Breast epithelium (tissue), 4 donors: ENCODE results near the gene VSTM2B. TPM values are rescaled to one million over a fixed set of nuclear protein-coding genes. Genes with fewer than 3 reads are reported as not detected.

ENCODE experiments used
- DNase-seq, 2 donors: peaks; one replicate each; pipeline ENCODE4 v3.0.0-alpha.2; 2019; ENCODE audit warnings: low spot score in 2 of 2
- H3K27ac ChIP-seq, 2 donors: fragments of 200-600 bp; sonication (generic) in 1 of 2; one replicate each; pipeline ENCODE4 v1.5.1; 2016 to 2019; ENCODE audit warnings: mild to moderate bottlenecking in 1 of 2
- H3K27me3 ChIP-seq, 2 donors: fragments of 200-600 bp; sonication (generic) in 1 of 2; one replicate each; pipeline versions ENCODE4 v1.5.1 to v1.6.0; 2017 to 2019; ENCODE audit warnings: control low read depth in 1 of 2, mild to moderate bottlenecking in 1 of 2
- H3K36me3 ChIP-seq: fragments of 200-600 bp; one replicate; pipeline ENCODE4 v1.5.1; 2019
- H3K4me1 ChIP-seq, 2 donors: fragments of 200-600 bp; sonication (generic); one replicate each; pipeline ENCODE4 v1.5.1; 2016 to 2019; ENCODE audit warnings: control low read depth in 1 of 2
- H3K4me3 ChIP-seq, 3 donors: fragments of 200-600 bp; sonication (generic); 1 replicate in 2 of 3; 2 replicates in 1 of 3; pipeline ENCODE4 v1.5.1; 2016 to 2019; ENCODE audit warnings: mild to moderate bottlenecking in 3 of 3, moderate library complexity in 2 of 3
- H3K9me3 ChIP-seq, 2 donors: fragments of 200-600 bp; sonication (generic) in 1 of 2; one replicate each; pipeline ENCODE4 v1.5.1; 2016 to 2019; ENCODE audit warnings: control low read depth in 1 of 2
- CTCF ChIP-seq, 3 donors: fragments of 450-650 bp; IDR thresholded peaks; one replicate each; pipeline ENCODE4 v1.5.1; 2016 to 2017; ENCODE audit warnings: antibody characterized with exemption in 3 of 3, mild to moderate bottlenecking in 3 of 3, moderate library complexity in 3 of 3
- POLR2A ChIP-seq: fragments of 450-650 bp; IDR thresholded peaks from one replicate; pipeline ENCODE4 v1.6.1; 2016; ENCODE audit warnings: antibody characterized with exemption, mild to moderate bottlenecking, moderate library complexity
- POLR2AphosphoS5 ChIP-seq, 3 donors: sonication (generic); formaldehyde crosslinking; IDR thresholded peaks; one replicate each; pipeline ENCODE4 v1.6.1; 2017; ENCODE audit warnings: antibody characterized with exemption in 3 of 3
- intact Hi-C: fragments of 100-400 bp; cut with DNase I; formaldehyde crosslinking; loops from one replicate; pipeline ENCODE4 v1.15.1; 2023; ENCODE audit warnings: low total_unique reads
- total RNA-seq, 3 donors: library from RNA; depleted of rRNA; stranded (reverse); fragments of >200 nt; gene quantifications; one replicate each; pipeline ENCODE4 v1.1.0, GENCODE V29; 2016

VSTM2B gene
- total RNA-seq, 3 donors from 2014 or later, result not detected

DNA sequence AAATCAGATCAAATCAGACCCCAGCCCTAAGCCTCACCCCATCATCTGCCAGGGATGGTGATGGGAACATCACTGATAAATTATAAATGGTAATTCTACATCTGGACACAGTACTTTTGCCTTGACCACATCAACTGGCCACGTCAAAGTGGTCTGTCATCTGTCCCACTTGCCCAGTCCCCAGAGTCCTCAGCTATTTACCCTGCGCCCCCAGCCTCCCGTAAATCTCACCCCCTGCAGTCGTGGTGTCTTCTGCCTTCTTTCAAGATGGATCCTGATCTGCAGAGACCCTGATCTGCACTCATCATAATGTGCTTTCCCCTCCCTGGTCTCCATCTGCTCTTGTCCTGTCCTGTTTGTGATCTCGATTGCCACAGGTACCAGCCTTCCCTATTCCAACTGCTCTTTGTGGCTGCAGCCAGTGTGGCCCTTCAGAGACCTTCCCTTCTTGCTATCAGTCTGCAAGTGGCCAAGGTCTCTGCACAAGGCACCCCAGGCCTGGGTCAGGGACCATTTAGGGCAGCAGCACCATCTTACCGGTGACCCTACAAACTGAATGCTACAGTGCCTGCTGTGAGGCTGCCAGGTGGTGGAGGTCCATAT, 53.6 kb downstream of the VSTM2B start:
- peaks cover 0 to 67% of the 10 kb centered on the region in 2 donors for H3K27me3 ChIP-seq
- intact Hi-C loops, result no loop called here
- H3K4me1 ChIP-seq, result no peaks in the 10 kb centered on the region
- H3K36me3 ChIP-seq, result no peaks in the 10 kb centered on the region
- H3K4me3 ChIP-seq, result no peak overlapping the region
- DNase-seq, result peak in 1 of 2 donors; percentile 12
- H3K27ac ChIP-seq, result no peak overlapping the region
- TF ChIP-seq POLR2AphosphoS5 (IDR thresholded peaks at IDR 0.05) (no peak), POLR2A (no peak), CTCF (IDR thresholded peaks at IDR 0.05) (no peak)
- peaks cover 0 to 10% of the 10 kb centered on the region in 2 donors for H3K9me3 ChIP-seq

- peak in 1 of 2 donors; percentile 5 for DNase-seq
- peaks cover 0 to 10% of the 10 kb centered on the region in 2 donors for H3K9me3 ChIP-seq
- H3K36me3 ChIP-seq, result no peaks in the 10 kb centered on the region
- no peaks in the 10 kb centered on the region for H3K4me1 ChIP-seq
- no peak overlapping the region for H3K27ac ChIP-seq
- no peak for TF ChIP-seq CTCF (IDR thresholded peaks at IDR 0.05)
- no peak for TF ChIP-seq POLR2A
- no peak for TF ChIP-seq POLR2AphosphoS5 (IDR thresholded peaks at IDR 0.05)
- H3K4me3 ChIP-seq, result no peak overlapping the region
- intact Hi-C loops, result no loop called here
- H3K27me3 ChIP-seq, result peaks cover 0 to 50% of the 10 kb centered on the region in 2 donors
These were observed 55.6 kb downstream of the VSTM2B start for GRCh38 chr19:29581398-29581797.

GRCh38 chr19:29583196-29583999, 57.6 kb downstream of the VSTM2B start:
- Histone ChIP-seq H3K4me3 (no peak overlapping the region), H3K27ac (no peak overlapping the region), H3K4me1 (no peaks in the 10 kb centered on the region), H3K36me3 (no peaks in the 10 kb centered on the region), H3K27me3 (peaks cover 0 to 37% of the 10 kb centered on the region in 2 donors), H3K9me3 (peaks cover 0 to 10% of the 10 kb centered on the region in 2 donors)
- intact Hi-C loops, result no loop called here
- no peak for DNase-seq
- TF ChIP-seq POLR2AphosphoS5 (IDR thresholded peaks at IDR 0.05) (no peak), CTCF (IDR thresholded peaks at IDR 0.05) (no peak), POLR2A (no peak)

GRCh38 chr19:29586401-29586800, 60.6 kb downstream of the VSTM2B start:
- TF ChIP-seq POLR2AphosphoS5 (IDR thresholded peaks at IDR 0.05) (no peak), CTCF (IDR thresholded peaks at IDR 0.05) (no peak), POLR2A (no peak)
- Histone ChIP-seq H3K27me3 (peaks cover 0 to 27% of the 10 kb centered on the region in 2 donors), H3K4me1 (no peaks in the 10 kb centered on the region), H3K4me3 (no peak overlapping the region), H3K9me3 (peaks cover 0 to 4% of the 10 kb centered on the region in 2 donors), H3K27ac (no peak overlapping the region), H3K36me3 (no peaks in the 10 kb centered on the region)
- peak in 1 of 2 donors; percentile 10 for DNase-seq
- intact Hi-C loops, result no loop called here

DNA sequence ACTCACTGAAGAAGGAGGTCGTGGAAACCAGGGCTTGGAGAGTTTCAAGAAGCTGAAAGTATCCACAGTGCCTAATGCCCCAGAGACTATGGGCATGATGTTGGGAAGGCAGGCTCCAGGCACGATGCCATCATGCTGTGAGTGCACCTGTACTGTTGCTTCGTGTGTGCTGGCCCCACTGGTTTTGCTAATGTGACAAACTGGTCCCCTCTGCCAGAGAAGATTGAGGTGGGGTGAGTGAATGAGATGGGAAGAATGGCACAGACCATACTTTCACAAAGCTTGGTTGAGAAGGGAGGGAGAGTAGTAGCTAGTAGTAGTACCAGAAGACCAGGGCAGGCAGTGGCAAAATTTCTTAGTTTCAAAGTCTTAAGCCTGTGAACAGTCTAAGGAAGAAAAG, 61.3 kb downstream of the VSTM2B start:
- Histone ChIP-seq H3K9me3 (no peaks in the 10 kb centered on the region), H3K27me3 (peaks cover 0 to 33% of the 10 kb centered on the region in 2 donors), H3K36me3 (no peaks in the 10 kb centered on the region), H3K4me3 (no peak overlapping the region), H3K27ac (no peak overlapping the region), H3K4me1 (no peaks in the 10 kb centered on the region)
- intact Hi-C loops, result no loop called here
- no peak for TF ChIP-seq CTCF (IDR thresholded peaks at IDR 0.05)
- TF ChIP-seq POLR2AphosphoS5 (IDR thresholded peaks at IDR 0.05), result no peak
- TF ChIP-seq POLR2A, result no peak
- DNase-seq, result peak in 1 of 2 donors; percentile 15
